Lung (tissue), 12 donors: ENCODE data around the gene ZDHHC20. TPM values are rescaled to one million over a fixed set of nuclear protein-coding genes. Genes with fewer than 3 reads are reported as not detected.

Source experiments
- ATAC-seq: fragments of 200-7000 bp; cut with Tn5 transposase; one replicate; pipeline ENCODE4 v1.9.1; 2020; ENCODE audit warnings: moderate number of reproducible peaks; ENCODE audit not compliant: insufficient read depth, low FRiP score
- DNase-seq, 3 donors: peaks; one replicate each; pipeline ENCODE4 v3.0.0-alpha.2; 2013 to 2017
- H3K27ac ChIP-seq, 2 donors: one replicate each; pipeline ENCODE4 v1.5.1; 2013; ENCODE audit warnings: mild to moderate bottlenecking in 2 of 2, moderate library complexity in 2 of 2, control low read depth in 1 of 2, inconsistent platforms in 1 of 2, low read depth in 1 of 2, low read length in 1 of 2
- H3K27me3 ChIP-seq, 3 donors: one replicate each; pipeline ENCODE4 v1.5.1; 2013; ENCODE audit warnings: low read length in 2 of 3; ENCODE audit not compliant: control insufficient read depth in 3 of 3, insufficient read depth in 3 of 3
- H3K36me3 ChIP-seq, 4 donors: one replicate each; pipeline ENCODE4 v1.5.1; 2013; ENCODE audit warnings: low read length in 4 of 4, mild to moderate bottlenecking in 1 of 4, moderate library complexity in 1 of 4; ENCODE audit not compliant: control insufficient read depth in 4 of 4, insufficient read depth in 4 of 4
- H3K4me1 ChIP-seq, 5 donors: one replicate each; pipeline ENCODE4 v1.5.1; 2013; ENCODE audit warnings: low read length in 5 of 5, mild to moderate bottlenecking in 2 of 5, moderate library complexity in 1 of 5; ENCODE audit not compliant: control insufficient read depth in 5 of 5, insufficient read depth in 5 of 5
- H3K4me3 ChIP-seq: one replicate; pipeline ENCODE4 v1.5.1; 2013; ENCODE audit warnings: mild to moderate bottlenecking, control low read depth, moderate library complexity
- H3K9ac ChIP-seq, 2 donors: one replicate each; pipeline ENCODE4 v1.5.1; 2013; ENCODE audit warnings: low read length in 2 of 2, control low read depth in 1 of 2; ENCODE audit not compliant: insufficient read depth in 1 of 2
- H3K9me3 ChIP-seq, 4 donors: one replicate each; pipeline ENCODE4 v1.5.1; 2013; ENCODE audit warnings: low read length in 3 of 4, mild to moderate bottlenecking in 1 of 4, moderate library complexity in 1 of 4; ENCODE audit not compliant: control insufficient read depth in 4 of 4, insufficient read depth in 3 of 4
- WGBS, 2 donors: extraction: QIAGEN DNeasy Blood & Tissue Kit; methylation state at CpG; one replicate each; pipeline ENCODE4 v1.1.7; 2013; 5-methylcytosine and 5-hydroxymethylcytosine counted together
- polyA plus RNA-seq, 2 donors: library from polyadenylated mRNA; stranded (reverse); fragments of 200-250 nt; gene quantifications; one replicate each; pipeline ENCODE4 v1.2.1, GENCODE V29; 2013
- total RNA-seq, 2 donors: library from RNA; depleted of rRNA in 1 of 2; stranded (reverse); fragments of >200 nt in 1 of 2; gene quantifications; one replicate each; pipeline ENCODE4 v1.2.1, GENCODE V29; 2014 to 2021
- TF ChIP-seq, protein P1 (sequence below): IDR thresholded peaks from 2 replicates; pipeline ENCODE4 v1.5.1; 2012; ENCODE audit warnings: mild to moderate bottlenecking; ENCODE audit errors: control extremely low read depth, extremely low read depth
- donor health status: control.
- donor health status: control.
- donor health status: Bipolar disorder and iron deficiency.
- donor health status: healthy.
- donor health status: DM: yes; HTN: yes; CAD: no.

ZDHHC20 gene
- total and polyA plus RNA-seq, 4 donors: 22.8 to 153 (median 47.0) TPM

DNA sequence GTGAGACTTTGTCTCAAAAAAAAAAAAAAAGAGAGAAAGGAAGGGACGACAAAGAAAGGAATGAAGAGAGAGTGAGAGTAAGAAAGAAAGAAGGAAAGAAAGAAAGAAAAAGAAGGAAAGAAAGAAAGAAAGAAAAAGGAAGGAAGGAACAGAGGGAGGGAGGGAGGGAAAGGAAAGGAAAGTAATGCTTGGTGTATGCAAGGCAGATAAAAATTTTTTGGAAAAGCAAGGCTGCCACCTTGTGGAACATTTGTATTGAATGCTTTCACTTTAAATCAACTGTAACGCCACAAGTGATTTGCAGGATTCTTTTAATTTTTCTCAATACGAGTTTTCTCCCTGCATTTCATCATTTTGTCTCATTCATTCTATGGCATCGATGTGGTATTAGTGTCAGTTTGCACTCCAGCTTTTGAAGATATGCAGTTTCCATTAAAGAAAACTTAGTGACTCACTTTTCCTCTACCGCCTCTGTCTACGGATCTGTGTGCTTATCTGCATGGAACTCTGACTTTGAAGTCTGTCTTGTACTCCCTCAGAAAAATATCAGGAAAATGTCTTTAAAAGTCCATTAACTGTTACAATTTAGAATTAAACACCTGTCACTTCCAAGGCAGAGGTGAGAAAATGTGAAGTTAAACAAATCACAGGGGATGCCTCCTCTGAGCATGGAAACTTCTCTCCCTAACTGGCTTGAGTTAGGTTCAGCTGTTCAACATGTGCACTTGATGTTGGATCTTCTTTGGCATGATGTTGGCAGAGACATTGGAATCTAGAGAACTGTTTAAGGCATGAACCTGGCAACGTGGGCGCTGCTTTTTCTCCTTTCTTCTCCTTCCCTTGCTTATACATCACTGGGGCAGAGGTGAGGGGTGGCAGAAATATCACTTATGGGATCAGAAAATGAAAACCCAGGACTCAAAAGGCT is 20.0 kb upstream of the ZDHHC20 start:
- H3K27me3 ChIP-seq: peaks cover 0 to 2% (median 0%) of the 10 kb centered on the region in 3 donors
- no peak overlapping the region for H3K27ac ChIP-seq
- H3K9me3 ChIP-seq: peaks cover 0 to 2% (median 0%) of the 10 kb centered on the region in 4 donors
- TF ChIP-seq, protein P1, sequence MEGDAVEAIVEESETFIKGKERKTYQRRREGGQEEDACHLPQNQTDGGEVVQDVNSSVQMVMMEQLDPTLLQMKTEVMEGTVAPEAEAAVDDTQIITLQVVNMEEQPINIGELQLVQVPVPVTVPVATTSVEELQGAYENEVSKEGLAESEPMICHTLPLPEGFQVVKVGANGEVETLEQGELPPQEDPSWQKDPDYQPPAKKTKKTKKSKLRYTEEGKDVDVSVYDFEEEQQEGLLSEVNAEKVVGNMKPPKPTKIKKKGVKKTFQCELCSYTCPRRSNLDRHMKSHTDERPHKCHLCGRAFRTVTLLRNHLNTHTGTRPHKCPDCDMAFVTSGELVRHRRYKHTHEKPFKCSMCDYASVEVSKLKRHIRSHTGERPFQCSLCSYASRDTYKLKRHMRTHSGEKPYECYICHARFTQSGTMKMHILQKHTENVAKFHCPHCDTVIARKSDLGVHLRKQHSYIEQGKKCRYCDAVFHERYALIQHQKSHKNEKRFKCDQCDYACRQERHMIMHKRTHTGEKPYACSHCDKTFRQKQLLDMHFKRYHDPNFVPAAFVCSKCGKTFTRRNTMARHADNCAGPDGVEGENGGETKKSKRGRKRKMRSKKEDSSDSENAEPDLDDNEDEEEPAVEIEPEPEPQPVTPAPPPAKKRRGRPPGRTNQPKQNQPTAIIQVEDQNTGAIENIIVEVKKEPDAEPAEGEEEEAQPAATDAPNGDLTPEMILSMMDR: peak; percentile 71
- WGBS, 2 donors: 32 to 36% methylated on average over 8 of the region's 8 CpGs
- H3K4me3 ChIP-seq: no peak overlapping the region
- no peaks in the 10 kb centered on the region for H3K36me3 ChIP-seq
- DNase-seq (peak; percentile 54 to 92 (median 91)), ATAC-seq (no peak)
- peak overlapping the region in 1 of 2 donors; percentile 16 for H3K9ac ChIP-seq
- H3K4me1 ChIP-seq: peaks cover 0 to 5% (median 0%) of the 10 kb centered on the region in 5 donors

DNA sequence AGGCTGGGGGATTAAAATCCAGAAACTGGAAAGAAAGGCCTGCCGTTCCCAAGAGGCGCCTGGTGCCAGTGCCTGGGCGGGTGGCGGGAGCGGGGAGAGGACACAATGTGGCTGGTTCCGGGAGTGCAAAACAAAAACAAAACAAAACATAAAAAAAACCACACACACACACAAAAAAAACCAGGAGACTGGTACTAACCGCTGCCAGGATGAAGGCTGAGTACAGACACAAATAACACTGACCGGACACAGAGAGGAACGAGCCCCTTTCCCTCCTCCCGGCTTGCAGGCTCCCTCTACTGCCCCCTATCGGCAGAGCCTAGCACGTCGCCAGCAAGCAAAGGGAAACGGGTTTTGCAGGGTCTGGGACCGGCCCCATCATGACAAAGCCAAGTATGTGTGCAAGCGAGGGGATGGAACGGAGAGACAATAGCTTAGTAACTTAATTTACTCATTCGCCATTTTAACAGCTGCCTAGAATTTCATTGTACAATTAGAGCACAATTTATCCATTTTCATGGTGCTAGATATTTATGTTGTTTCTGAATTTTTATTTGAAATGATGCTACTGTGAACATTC is 17.9 kb upstream of the ZDHHC20 start:
- DNase-seq (peak; percentile 87 to 92 (median 88)), ATAC-seq (peak; percentile 95)
- Histone ChIP-seq H3K27ac (peak overlapping the region in 1 of 2 donors; percentile 49), H3K4me3 (no peak overlapping the region), H3K36me3 (no peaks in the 10 kb centered on the region), H3K9ac (peak overlapping the region in 1 of 2 donors; percentile 38), H3K4me1 (peaks cover 0 to 5% (median 0%) of the 10 kb centered on the region in 5 donors), H3K27me3 (peaks cover 0 to 2% (median 0%) of the 10 kb centered on the region in 3 donors), H3K9me3 (no peaks in the 10 kb centered on the region)
- TF ChIP-seq, protein P1: peak; percentile 89
- WGBS, 2 donors: 1 to 6% methylated on average over 18 of the region's 18 CpGs

DNA sequence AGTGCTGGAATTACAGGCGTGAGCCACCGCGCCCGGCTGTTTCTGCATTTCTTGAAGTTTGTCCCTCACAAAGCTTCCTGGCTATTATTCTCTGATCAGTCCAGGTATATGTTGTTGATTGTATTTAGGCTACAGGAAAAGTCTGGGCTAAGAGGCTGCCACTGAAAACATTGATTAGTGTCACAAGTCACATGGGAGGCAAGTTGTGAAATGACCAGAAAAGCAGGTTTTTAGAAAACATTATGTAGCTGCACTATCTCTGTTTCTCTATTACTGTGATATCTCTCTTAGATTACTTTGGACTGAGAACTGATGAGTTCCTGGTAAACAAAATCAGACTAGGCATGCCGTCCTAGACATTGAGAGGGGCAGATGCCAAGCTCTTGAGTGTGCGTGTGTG is 16.0 kb upstream of the ZDHHC20 start:
- DNase-seq: peak in 1 of 3 donors; percentile 29
- no peak for ATAC-seq

More for the DNA sequence above, 16.0 kb upstream of the ZDHHC20 start:
- TF ChIP-seq, protein P1: no peak
- H3K27ac ChIP-seq: no peak overlapping the region
- peaks cover 0 to 5% (median 0%) of the 10 kb centered on the region in 5 donors for H3K4me1 ChIP-seq
- no peaks in the 10 kb centered on the region for H3K27me3 ChIP-seq
- H3K9ac ChIP-seq: no peak overlapping the region
- no peaks in the 10 kb centered on the region for H3K9me3 ChIP-seq
- WGBS, 2 donors: 65 to 66% methylated on average over 6 of the region's 6 CpGs
- H3K36me3 ChIP-seq: no peaks in the 10 kb centered on the region
- H3K4me3 ChIP-seq: no peak overlapping the region
